GM12801 (cell line): ENCODE measurements around the gene FLOT2.

ENCODE experiments used
- CTCF ChIP-seq: IDR thresholded peaks from one replicate; pipeline ENCODE4 v1.5.1; 2011; ENCODE audit warnings: control low read depth; ENCODE audit not compliant: insufficient read length; ENCODE audit errors: extremely low read depth

Gene FLOT2

GRCh38 chr17:28861393-28862203, 35.9 kb downstream of the FLOT2 start:
- no peak for TF ChIP-seq CTCF

GRCh38 chr17:28860363-28860808, 37.1 kb downstream of the FLOT2 start:
- no peak for TF ChIP-seq CTCF

- TF ChIP-seq CTCF: no peak
Measured at GRCh38 chr17:28858801-28859355, 38.7 kb downstream of the FLOT2 start.

- TF ChIP-seq CTCF: no peak
Measured at GRCh38 chr17:28857905-28858800, 39.4 kb downstream of the FLOT2 start.

- TF ChIP-seq CTCF: no peak
Measured at GRCh38 chr17:28856028-28856574, 41.4 kb downstream of the FLOT2 start.

GRCh38 chr17:28855336-28855679, 42.2 kb downstream of the FLOT2 start:
- no peak for TF ChIP-seq CTCF
